ENCODE results near the gene ENOX2. TPM values are rescaled to one million over a fixed set of nuclear protein-coding genes. Genes with fewer than 3 reads are reported as not detected.

Gene ENOX2
- polyA plus RNA-seq, 1 donor from 2014 or later = 48.7 TPM

GRCh38 chrX:130829526-130830515 lies 73.2 kb downstream of the ENOX2 start:
- no peaks in the 10 kb centered on the region for H3K79me2 ChIP-seq (replicated peaks; ENCODE audit: insufficient read depth, low read length)
- H3K9ac ChIP-seq (ENCODE audit: low read length) = no peak overlapping the region
- no peaks in the 10 kb centered on the region for H4K20me1 ChIP-seq (ENCODE audit: insufficient read depth)
- H2AFZ ChIP-seq (ENCODE audit: low read depth, low read length) = no peak overlapping the region
- no peaks in the 10 kb centered on the region for H3K36me3 ChIP-seq (ENCODE audit: insufficient read depth, low read length)
- TF ChIP-seq CTCF (IDR thresholded peaks at IDR 0.05; ENCODE audit: poor library complexity, severe bottlenecking) (no peak), TAF1 (IDR thresholded peaks at IDR 0.05; ENCODE audit: low read depth) (no peak), SMC3 (conservative IDR thresholded peaks at IDR 0.05; ENCODE audit: poor library complexity) (no peak), MXI1 (conservative IDR thresholded peaks at IDR 0.05; ENCODE audit: poor library complexity, severe bottlenecking) (no peak), POLR2AphosphoS5 (IDR thresholded peaks at IDR 0.05) (no peak), EZH2 (IDR thresholded peaks at IDR 0.05; ENCODE audit: borderline replicate concordance, insufficient read depth, low read length, poor library complexity, severe bottlenecking) (no peak), RAD21 (conservative IDR thresholded peaks at IDR 0.05) (no peak)
- H3K4me3 ChIP-seq (ENCODE audit: low read length) = no peak overlapping the region
- H3K27ac ChIP-seq (ENCODE audit: low read length) = no peak overlapping the region
- no peaks in the 10 kb centered on the region for H3F3A ChIP-seq (ENCODE audit: insufficient read depth, low read length, poor library complexity, severe bottlenecking)
- no peaks in the 10 kb centered on the region for H3K9me2 ChIP-seq (ENCODE audit: insufficient read depth, low read length)
- no peaks in the 10 kb centered on the region for H3K9me3 ChIP-seq (ENCODE audit: low read length)
- no peak overlapping the region for H3K4me2 ChIP-seq (ENCODE audit: low read length)
- no peaks in the 10 kb centered on the region for H3K27me3 ChIP-seq (ENCODE audit: insufficient read depth, low read depth, low read length)

GRCh38 chrX:130828641-130829040 lies 74.4 kb downstream of the ENOX2 start:
- Histone ChIP-seq H4K20me1 (ENCODE audit: insufficient read depth) (no peaks in the 10 kb centered on the region), H3K27me3 (ENCODE audit: insufficient read depth, low read depth, low read length) (no peaks in the 10 kb centered on the region), H2AFZ (ENCODE audit: low read depth, low read length) (no peak overlapping the region)

More at GRCh38 chrX:130828641-130829040, 74.4 kb downstream of the ENOX2 start:
- H3F3A ChIP-seq (ENCODE audit: insufficient read depth, low read length, poor library complexity, severe bottlenecking) = no peaks in the 10 kb centered on the region
- no peak overlapping the region for H3K4me2 ChIP-seq (ENCODE audit: low read length)
- H3K9me3 ChIP-seq (ENCODE audit: low read length) = no peaks in the 10 kb centered on the region
- H3K9me2 ChIP-seq (ENCODE audit: insufficient read depth, low read length) = no peaks in the 10 kb centered on the region
- H3K4me3 ChIP-seq (ENCODE audit: low read length) = no peak overlapping the region
- TF ChIP-seq SMC3 (conservative IDR thresholded peaks at IDR 0.05; ENCODE audit: poor library complexity) (no peak), REST (IDR thresholded peaks at IDR 0.05; ENCODE audit: borderline replicate concordance) (no peak), RAD21 (conservative IDR thresholded peaks at IDR 0.05) (no peak), TAF1 (IDR thresholded peaks at IDR 0.05; ENCODE audit: low read depth) (no peak), POLR2AphosphoS5 (IDR thresholded peaks at IDR 0.05) (no peak), MXI1 (conservative IDR thresholded peaks at IDR 0.05; ENCODE audit: poor library complexity, severe bottlenecking) (no peak), EZH2 (IDR thresholded peaks at IDR 0.05; ENCODE audit: borderline replicate concordance, insufficient read depth, low read length, poor library complexity, severe bottlenecking) (no peak), EP300 (conservative IDR thresholded peaks at IDR 0.05; ENCODE audit: poor library complexity, severe bottlenecking) (no peak), CTCF (IDR thresholded peaks at IDR 0.05; ENCODE audit: poor library complexity, severe bottlenecking) (no peak)
- H3K79me2 ChIP-seq (replicated peaks; ENCODE audit: insufficient read depth, low read length) = no peaks in the 10 kb centered on the region
- H3K27ac ChIP-seq (ENCODE audit: low read length) = no peak overlapping the region
- H3K36me3 ChIP-seq (ENCODE audit: insufficient read depth, low read length) = no peaks in the 10 kb centered on the region
- H3K9ac ChIP-seq (ENCODE audit: low read length) = no peak overlapping the region

All from neural cell (in vitro differentiated cells).